Endometrium (tissue), 2 donors: Measurements from ENCODE around the gene SMURF2.
"Not testable (repeated sequence)": the region's sequence is repeated elsewhere in the genome, so short reads cannot be mapped to it uniquely, and the experiment has no call there.

Source experiments
- FAIRE-seq: peaks from 2 replicates; lab custom pipeline; 2012; peaks lifted over from hg19 to GRCh38; lab: Jason Lieb, UNC
- donor health status: control.
- donor health status: control.

The SMURF2 gene

DNA sequence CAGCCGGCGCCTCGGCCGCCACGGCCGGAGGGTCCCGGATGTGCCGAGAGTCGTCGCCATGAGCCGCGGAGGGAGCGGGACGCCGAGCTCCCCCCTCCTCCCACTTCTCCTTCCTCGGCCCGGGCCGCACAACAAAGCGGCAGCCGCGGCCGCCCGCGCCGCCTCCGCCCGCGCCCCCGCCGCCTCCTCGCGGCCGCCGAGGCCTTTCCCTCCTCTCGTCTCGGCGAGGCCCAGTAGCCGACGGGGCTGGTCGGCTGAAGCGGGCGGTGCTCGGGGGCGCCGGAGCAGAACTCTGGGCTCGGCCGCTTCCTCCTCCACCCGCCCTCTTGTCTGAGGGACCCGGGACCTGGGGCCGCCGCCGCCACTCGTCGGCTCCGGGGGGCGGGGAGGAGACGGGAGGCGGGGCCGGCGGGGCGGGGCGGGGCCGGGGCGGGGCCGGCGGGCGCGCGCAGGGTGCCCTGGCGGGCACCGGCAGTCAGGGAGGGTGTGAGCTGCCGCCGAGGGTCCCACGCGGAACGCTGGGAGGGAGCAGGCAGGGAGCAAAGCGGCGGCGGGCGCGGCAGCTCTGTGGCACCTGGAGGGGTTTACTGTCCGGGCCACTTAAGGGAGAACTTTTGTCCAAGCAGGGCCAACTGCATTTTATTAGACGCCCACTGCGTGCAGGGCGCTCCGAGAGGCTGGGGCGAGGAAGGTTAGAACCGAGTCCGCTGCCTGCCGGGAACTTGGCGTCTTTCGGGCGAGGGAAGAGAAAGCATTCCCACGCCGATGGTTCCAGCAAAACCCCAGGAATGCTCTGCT lies at the start of gene SMURF2:
TSS of gene SMURF2 (minus strand) at position 332 of the 798 bp plus-strand sequence. CDS start 427 bp downstream, outside the sequence.
- no peak for FAIRE-seq

DNA sequence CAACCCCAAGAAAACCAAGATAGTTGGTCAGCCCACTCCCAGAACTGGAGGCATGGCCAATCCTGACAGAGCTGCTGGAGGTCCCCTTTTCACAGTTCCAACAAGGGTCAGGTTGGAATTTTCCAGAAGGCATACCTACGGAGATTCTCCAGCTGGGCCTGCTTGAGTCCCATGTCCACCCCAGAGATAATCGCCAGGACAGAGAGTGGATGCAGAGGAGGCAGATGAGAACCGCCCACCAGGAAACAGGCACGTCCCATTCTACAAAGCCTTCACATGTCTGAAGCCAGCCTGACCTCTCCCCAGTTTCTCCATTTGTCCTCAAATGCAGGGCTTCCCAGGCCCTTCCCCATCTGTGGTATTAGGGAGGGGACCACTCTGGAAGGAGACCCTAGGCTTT lies 47.4 kb upstream of the SMURF2 start:
- FAIRE-seq: no peak

DNA sequence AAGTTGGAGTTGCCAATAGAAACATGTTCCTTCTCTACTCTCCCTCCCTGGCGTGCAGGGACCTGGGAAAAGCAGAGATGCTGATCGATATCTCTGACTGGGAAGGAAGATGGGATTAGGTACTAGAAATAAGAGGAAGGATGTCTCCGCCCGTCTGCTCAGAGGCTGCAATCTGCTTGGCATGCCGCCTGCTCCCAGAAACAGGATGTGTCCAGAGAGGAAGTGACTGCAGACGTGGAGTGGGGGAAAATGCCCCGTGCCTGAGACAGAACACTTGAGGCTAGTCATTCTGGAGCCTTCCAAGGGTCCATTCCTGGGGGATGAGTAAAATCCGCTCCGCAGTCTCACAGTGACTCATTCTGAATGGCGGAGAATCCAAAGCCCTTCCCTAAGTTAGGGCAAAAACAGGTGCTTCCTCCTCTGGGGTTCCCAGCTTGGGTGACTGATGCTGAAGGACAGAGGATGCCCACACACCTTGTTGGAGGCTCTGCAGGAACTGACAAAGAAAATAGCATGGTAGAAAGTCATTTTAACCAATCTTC lies 45.0 kb upstream of the SMURF2 start:
- FAIRE-seq: no peak

DNA sequence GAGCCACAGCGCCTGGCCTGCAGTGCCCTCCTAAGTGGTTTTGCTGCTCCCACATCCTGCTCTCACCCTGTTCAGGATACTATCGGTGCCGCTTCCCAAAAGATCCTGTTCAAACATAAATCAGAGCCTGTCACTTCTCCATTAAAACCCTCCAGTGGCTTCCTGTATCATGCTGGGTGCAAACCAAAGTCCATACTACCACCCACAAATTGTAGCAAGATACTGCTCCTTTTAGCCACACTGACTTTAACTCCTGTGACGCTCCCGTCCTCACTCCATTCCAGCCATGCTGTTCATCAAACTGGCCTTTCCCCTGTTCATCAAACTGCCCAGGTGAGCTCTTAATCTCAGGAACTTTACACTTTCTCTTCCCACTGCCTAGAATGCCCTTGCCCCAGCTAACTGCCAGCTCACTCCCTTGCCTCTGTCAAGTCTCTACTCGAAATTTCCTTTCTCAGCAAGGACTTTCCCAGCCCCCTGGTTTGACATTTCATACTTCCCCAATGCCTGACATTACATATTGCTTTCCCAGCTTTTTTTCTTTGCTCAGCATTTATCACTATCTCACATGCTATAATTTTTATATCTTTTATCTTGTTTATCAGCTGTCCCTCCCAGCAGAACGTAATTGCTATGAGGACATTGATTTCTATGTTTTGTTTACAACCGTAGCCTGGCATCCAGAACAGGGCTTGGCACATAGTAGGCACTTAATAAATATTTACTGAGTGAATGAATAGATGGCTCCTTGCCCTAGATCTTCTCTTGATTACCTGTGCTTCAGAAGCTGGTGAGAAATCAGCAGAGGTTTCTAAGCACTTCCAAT lies 44.3 kb upstream of the SMURF2 start:
- no peak for FAIRE-seq

DNA sequence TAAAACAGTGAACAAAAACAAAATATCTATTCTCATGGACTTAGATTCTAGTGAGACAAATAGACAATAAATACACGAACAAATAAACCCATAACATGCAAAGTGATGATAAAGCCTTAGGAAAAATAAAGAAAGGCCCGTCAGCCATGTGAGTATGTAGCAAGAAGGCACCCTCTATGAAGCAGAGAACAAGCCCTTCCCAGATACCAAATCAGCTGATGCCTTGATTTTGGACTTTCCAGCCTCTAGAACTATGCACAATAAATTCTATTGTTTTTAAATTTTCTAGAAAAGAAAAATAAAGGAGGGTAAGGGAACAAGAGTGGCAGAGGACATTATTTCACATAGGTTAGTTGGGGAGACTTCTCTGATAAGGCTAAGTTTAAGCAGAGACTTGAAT lies 40.7 kb upstream of the SMURF2 start:
- FAIRE-seq: no peak

DNA sequence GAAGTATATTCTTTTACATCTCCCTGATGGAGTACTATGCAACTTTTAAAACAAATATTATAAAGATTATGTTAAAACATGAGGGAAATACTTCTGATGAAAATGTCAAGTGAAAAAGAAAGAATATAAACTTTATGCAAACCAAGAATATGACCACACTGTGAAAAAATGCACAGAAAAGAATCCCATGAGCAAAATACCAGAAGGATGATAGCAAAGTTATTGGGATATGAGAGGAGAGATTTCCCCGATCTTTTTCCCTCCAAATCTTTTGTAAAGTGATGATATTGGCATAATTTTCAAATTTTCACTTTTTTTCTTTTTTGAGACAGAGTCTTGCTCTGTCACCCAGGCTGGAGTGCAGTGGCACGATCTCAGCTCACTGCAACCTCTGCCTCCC lies 36.6 kb upstream of the SMURF2 start:
- no peak for FAIRE-seq

DNA sequence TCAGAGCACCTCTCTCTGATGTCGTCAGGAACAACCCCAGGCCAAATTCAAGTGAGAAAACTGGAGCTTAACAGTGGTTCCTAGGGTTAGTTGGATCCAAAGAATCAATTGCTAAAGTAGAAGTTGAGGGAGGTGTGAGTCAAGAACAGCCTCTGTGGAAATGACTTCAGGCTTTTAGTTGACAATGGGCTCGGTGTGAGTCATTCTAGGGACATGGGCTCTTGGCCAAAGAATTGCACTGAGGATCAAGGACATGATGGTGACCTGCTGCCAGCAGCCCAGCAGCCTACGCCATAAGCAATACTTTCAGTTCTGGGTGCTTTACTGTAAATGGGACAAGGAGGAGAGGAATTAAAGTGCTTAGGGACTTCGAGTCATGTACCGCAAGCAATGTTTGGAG lies 32.1 kb upstream of the SMURF2 start:
- no peak for FAIRE-seq

DNA sequence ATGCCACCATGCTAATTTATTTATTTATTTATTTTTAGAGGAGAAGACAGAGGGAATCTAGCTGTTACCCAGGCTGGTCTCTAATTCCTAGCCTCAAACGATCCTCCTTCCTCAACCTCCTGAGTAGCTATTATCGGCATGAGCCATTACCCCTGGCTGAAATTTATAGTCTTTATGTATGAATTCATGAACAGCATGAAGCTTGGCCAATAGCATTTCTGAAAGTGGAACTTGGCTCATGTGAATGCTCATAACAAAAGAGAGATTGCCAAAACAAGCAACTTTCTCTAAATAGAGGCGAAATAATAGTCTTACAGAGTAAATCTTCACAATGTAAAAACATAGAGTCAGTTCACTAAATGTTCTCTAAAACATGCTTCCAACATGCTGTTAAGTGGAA lies 30.1 kb upstream of the SMURF2 start:
- no peak for FAIRE-seq

DNA sequence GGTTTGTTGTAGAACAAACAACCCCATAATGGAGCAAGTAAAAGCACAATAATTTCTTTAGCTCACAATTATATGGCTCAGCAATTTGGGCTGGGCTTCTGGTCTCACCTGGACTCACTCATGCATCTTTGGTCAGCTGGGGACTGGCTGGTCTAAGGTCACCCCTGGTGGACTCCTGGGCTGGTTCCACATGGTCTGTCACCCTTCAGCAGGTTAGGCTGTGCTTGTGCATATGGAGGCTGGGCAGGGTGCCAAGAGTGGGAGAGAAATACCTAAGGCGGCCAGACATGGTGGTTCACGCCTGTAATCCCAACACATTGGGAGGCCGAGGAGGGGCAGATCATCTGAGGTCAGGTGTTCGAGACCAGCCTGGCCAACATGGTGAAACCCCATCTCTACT lies 27.0 kb upstream of the SMURF2 start:
- FAIRE-seq: no peak

DNA sequence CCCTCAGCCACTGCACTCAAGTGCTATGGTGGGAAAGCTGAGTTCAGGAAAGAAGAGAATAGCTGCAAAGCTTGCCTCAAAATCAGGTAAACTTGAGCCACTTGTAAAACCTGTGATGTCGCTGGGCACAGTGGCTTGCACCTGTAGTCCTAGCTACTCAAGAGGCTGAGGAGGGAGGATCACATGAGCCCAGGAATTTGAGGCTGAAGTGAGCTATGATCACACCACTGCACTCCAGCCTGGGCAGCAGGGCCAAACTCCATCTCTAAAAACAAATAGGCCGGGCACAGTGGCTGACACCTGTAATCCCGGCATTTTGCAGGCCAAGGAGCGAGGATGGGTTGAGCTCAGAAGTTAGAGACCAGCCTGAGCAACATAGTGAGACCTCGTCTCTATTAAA lies 26.4 kb upstream of the SMURF2 start:
- FAIRE-seq: no peak

DNA sequence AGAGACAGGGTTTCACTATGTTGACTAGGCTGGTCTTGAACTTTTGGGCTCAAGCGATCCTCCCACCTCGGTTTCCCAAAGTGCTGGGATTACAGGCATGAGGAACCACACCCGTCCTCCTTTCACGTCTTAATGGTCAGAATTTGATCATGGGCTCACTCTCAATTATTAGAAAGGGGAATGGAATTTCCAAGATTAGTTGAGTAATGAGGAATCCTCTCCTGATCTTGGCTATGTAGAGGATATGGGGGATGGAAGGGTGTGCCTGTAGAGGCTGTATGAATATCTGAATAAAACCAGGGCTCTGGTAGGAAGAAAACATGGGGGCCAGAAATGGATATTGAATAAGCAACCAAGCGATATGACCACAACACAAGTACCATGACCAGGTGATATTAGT lies 25.9 kb upstream of the SMURF2 start:
- FAIRE-seq: no peak

DNA sequence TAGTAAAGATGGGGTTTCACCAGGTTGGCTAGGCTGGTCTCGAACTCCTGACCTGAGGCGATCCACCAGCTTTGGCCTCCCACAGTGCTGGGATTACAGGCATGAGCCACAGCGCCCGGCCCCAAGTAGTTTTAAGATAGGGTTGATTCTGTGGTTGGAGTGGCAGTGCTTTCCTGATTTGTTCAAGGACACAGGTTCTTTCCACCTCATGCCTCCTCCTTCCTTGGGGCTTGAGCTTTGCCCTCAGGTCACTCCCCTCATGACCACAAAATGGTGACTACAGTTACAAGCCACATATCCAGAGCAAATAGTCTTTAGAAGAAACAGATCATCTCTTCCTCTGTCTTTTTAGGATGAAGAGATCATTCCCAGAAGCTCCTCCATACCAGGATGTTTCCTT lies 25.3 kb upstream of the SMURF2 start:
- no peak for FAIRE-seq

DNA sequence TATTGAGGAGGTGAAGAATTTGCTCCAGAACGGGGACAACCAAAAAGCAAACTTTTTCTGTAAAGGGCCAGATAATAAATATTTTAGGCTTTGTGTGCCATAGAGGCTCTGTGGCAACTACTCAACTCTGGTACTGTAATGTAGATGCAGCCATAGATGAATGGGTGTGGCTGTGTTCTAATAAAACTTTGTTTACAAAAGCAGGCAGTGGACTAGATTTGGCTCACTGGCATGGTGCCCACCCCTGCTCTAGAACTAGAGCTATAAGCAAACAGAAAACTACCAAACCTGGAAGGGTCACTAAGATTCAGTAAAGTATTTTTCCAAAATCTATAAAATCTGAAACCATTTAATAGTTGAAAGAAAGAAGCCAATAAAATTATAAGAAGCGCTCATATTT lies 24.6 kb upstream of the SMURF2 start:
- no peak for FAIRE-seq

DNA sequence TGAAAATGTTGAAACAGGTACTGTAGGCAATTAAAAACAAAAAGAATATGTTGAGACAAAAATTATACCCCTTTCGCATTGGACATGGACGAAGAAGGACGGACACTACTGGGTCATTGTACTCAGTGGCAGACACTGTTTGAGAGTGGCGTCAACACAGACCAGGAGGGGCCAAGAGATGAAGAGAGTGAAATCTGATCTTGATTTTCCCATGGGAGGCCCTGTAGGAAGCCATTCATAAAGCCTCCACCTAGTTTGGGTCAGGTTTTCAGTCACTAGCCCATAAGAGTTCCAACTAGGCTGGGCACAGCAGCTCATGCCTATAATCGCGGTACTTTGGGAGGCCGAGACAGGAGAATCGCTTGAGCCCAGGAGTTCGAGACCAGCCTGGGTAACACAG lies 23.6 kb upstream of the SMURF2 start:
- no peak for FAIRE-seq

DNA sequence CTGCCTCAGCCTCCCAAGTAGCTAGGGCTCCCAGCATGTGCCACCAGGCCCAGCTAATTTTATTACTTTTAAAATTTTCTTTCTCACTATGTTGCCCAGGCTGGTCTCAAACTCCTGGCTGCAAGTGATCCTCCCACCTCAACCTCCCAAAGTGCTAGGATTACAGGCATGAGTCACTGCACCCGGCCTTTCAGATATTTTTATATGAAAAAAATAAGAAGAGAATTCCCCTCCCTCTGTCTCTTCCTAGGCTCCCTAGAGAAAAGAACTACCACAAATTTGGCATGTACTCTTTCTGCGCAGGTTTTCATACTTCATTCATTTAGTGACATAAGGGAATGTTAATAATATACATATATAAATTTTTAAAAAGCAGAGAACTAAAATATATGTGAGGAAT lies 21.7 kb upstream of the SMURF2 start:
- FAIRE-seq: no peak

DNA sequence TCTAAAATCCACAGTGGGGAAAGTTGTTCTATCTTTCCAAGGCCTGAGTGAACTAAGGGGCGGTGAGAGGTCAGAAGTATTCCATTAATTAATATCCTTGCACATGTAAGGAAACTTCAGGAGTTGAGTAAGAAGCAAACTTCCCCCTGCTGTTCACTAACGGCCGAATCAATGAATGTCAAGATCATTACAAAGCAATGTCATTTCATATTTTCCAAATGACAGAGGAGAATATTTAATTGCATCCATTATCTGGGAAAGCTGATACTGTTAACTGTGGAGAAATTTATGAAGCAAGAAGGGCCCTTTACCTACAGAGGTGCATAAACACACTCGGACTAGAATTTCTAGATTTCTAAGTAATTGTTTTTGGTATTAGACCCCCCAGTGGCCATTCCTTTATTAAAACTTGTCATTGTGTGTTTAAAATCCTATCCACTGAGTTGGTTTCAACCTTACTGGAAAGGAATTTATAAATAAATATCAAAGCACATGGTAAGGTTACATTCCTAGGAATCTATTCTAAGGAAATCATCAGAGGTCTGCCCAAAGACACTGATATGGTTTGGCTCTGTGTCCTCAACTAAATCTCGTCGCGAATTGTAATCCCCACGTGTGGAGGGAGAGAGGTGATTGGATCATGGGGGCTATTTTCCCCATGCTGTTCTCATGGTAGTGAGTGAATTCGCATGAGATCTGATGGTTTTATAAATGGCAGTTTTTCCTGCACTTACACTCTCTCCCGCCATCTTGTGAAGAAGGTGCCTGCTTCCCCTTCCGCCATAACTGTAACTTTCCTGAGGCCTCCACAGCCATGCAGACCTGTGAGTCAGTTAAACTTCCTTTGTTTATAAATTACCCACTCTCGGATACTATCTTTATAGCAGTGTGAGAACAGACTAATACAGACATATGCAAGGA lies 20.4 kb upstream of the SMURF2 start:
- FAIRE-seq: no peak

DNA sequence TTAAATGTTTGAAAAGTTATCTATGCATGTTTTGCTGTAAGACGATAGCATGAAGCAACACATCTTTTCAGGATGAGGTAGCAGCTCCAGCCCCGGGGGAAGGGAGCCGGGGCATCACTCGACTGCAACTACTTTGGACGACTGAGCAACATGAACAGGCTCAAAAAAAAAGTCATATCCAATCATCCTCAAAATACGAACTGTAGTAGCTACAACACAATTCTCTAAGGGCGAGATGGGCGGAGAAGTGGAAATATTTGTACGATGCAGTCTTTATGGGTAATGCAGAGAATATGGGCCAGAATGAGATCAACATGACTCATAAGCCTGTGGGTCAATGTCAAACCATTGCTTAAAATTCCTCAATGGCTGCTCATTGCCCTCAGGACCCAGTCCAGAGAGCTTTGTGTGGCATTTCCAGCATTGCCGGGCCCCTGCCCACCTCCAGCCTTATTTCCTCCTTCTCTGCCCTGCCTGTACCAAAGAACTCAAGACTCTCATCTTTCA lies 17.7 kb upstream of the SMURF2 start:
- FAIRE-seq: no peak

DNA sequence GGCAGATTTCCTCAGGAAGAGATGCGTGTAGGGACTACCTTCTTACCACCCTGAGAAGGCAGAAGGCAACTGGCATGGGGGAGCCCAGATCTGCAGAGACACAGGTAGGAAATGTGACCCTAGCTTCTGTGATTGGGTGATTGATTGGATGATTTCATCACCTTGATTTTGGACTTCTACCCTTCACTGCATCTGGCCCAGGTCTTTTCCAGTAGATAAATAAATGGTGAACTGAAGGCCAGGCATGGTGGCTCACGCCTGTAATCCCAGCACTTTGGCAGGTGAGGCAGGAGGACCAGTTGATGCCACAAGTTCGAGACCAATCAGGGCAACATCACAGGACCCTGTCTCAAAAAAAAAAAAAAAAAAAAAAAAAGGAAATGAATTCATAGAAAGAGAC lies 14.7 kb upstream of the SMURF2 start:
- FAIRE-seq: no peak

DNA sequence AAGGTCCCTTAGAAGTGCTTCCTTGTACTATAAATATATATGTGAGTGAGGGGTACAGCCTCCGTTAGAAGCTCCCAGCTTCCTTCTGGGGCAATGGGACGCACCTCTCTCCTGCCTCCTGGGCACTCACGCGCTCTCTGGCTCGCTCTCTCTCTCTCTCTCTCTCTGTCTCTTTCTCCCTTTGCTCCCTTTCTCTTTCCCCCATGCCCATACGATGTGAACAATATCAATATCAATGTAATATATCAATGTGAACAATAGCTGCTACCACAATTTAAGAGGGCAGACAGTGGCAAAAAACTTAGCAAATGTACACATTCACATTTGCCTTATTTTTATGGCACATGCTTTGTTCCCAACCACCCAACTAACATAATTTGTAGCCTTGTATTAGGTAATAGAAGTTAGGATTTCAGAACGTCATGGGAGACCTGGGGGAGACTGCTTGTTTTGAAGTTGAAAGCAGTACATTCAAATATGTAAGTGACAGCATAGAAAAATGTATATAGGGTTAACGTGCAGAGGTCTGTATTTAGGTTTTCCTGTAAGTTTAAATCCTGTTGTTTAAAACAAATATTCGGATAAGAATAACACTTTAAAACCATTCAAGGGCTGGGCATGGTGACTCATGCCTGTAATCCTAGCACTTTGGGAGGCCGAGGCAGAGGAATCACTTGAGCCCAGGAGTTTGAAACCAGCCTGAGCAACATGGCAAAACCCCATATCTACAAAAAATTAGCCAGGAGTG lies 8.9 kb upstream of the SMURF2 start:
- not testable (repeated sequence) for FAIRE-seq

DNA sequence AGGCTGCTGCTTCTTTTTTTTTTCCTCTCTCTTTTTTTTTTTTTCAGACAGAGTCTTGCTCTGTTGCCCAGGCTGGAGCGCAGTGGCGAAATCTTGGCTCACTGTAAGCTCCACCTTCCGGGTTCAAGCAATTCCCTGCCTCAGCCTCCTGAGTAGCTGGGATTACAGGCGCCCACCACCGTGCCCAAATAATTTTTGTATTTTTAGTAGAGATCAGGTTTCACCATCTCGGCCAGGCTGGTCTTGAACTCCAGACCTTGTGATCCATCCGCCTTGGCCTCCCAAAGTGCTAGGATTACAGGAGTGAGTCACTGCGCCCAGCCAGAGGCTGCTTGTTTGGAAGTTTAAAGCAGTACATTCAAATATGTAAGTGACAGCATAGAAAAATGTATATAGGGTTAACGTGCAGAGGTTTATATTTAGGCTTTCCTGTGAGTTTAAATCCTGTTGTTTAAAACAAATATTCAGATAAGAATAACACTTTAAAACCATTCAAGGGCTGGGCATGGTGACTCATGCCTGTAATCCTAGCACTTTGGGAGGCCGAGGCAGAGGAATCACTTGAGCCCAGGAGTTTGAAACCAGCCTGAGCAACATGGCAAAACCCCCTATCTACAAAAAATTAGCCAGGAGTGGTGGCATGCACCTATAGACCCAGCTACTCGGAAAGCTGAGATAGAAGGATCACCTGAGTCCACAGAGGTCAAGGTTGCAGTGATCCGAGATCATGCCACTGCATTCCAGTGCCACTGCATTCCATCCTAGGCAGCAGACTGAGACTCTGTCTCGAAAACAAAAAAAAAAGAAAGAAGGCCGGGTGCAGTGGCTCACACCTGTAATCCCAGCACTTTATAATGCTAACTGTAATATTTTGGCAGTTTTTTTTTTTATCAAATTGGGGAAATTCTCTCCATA lies 6.0 kb upstream of the SMURF2 start:
- not testable (repeated sequence) for FAIRE-seq
